GM12892 (cell line): Measurements from ENCODE around the gene ZNF726.

ENCODE experiments used
- POLR2A ChIP-seq: IDR thresholded peaks from 2 replicates; pipeline ENCODE4 v1.6.1; 2011; ENCODE audit warnings: low read depth, low read length, control low read depth
- POLR2AphosphoS5 ChIP-seq: IDR thresholded peaks from 2 replicates; pipeline ENCODE4 v1.6.1; 2011; ENCODE audit warnings: low read depth, low read length, control low read depth
- TAF1 ChIP-seq: IDR thresholded peaks from 2 replicates; pipeline ENCODE4 v1.6.1; 2011; ENCODE audit warnings: low read depth, mild to moderate bottlenecking, control low read depth, low read length, borderline replicate concordance

GRCh38 chr19:23896912-23897311 is 17.8 kb upstream of the ZNF726 start:
- TF ChIP-seq POLR2A, result no peak
- TF ChIP-seq POLR2AphosphoS5, result no peak
- no peak for TF ChIP-seq TAF1
